Fibroblast of skin of right quadriceps (primary cell): ENCODE data around the gene INS.
"Not testable (repeated sequence)": the region's sequence is repeated elsewhere in the genome, so short reads cannot be mapped to it uniquely, and the experiment has no call there.

Source experiments
- DNase-seq: peaks from one replicate; pipeline ENCODE4 v3.0.0-alpha.2; 2013

INS gene

GRCh38 chr11:2131371-2132236 is 29.4 kb downstream of the INS start:
- DNase-seq: no peak

- no peak for DNase-seq
Measured at GRCh38 chr11:2130881-2131352, 30.1 kb downstream of the INS start.

GRCh38 chr11:2129699-2130366 is 31.2 kb downstream of the INS start:
- no peak for DNase-seq

- DNase-seq: no peak
Measured at GRCh38 chr11:2129308-2129698, 31.7 kb downstream of the INS start.

GRCh38 chr11:2128511-2129307 is 32.3 kb downstream of the INS start:
- no peak for DNase-seq

- no peak for DNase-seq
Measured at GRCh38 chr11:2128130-2128510, 32.9 kb downstream of the INS start.

- no peak for DNase-seq
Measured at GRCh38 chr11:2127482-2128129, 33.4 kb downstream of the INS start.

- no peak for DNase-seq
Measured at GRCh38 chr11:2126520-2127085, 34.4 kb downstream of the INS start.

- not testable (repeated sequence) for DNase-seq
Measured at GRCh38 chr11:2124736-2125484, 36.1 kb downstream of the INS start.

GRCh38 chr11:2123628-2123960 is 37.4 kb downstream of the INS start:
- DNase-seq: no peak

GRCh38 chr11:2122907-2123627 is 37.9 kb downstream of the INS start:
- DNase-seq: no peak

- DNase-seq: peak; percentile 26
Measured at GRCh38 chr11:2122222-2122906, 38.6 kb downstream of the INS start.

- no peak for DNase-seq
Measured at GRCh38 chr11:2121227-2122130, 39.5 kb downstream of the INS start.

- DNase-seq: peak; percentile 57
Measured at GRCh38 chr11:2120359-2121100, 40.5 kb downstream of the INS start.

GRCh38 chr11:2118677-2119076 is 42.3 kb downstream of the INS start:
- DNase-seq: peak; percentile 24

- no peak for DNase-seq
Measured at GRCh38 chr11:2116680-2117079, 44.3 kb downstream of the INS start.

- DNase-seq: no peak
Measured at GRCh38 chr11:2115308-2115707, 45.7 kb downstream of the INS start.

GRCh38 chr11:2114430-2115241 is 46.4 kb downstream of the INS start:
- DNase-seq: no peak
